H1 (cell line): ENCODE measurements around the gene IZUMO4.

ENCODE experiments used
- CHD2 ChIP-seq: IDR thresholded peaks from 2 replicates; pipeline ENCODE4 v1.6.1; 2012; ENCODE audit warnings: low read length, improper control_type of control experiment
- CREB1 ChIP-seq: IDR thresholded peaks from 2 replicates; pipeline ENCODE4 v1.6.1; 2012; ENCODE audit warnings: inconsistent platforms
- CTCF ChIP-seq, 3 experiments: IDR thresholded peaks; 1 replicate in 2 of 3; 2 replicates in 1 of 3; pipeline versions ENCODE4 v1.5.1 to v1.6.1; 2011; ENCODE audit warnings: low read length in 3 of 3, mild to moderate bottlenecking in 3 of 3, inconsistent platforms in 2 of 3, low read depth in 1 of 3, moderate library complexity in 1 of 3; ENCODE audit not compliant: insufficient read depth in 1 of 3; ENCODE audit errors: control extremely low read depth in 1 of 3
- EZH2 ChIP-seq: fragments of 200-600 bp; sonication (generic); IDR thresholded peaks from 2 replicates; pipeline ENCODE4 v1.7.1; 2012; ENCODE audit warnings: low read depth, mild to moderate bottlenecking, moderate library complexity, low read length, inconsistent platforms; ENCODE audit not compliant: severe bottlenecking
- MAX ChIP-seq: IDR thresholded peaks from 2 replicates; pipeline ENCODE4 v1.6.1; 2012; ENCODE audit warnings: inconsistent platforms
- POLR2AphosphoS5 ChIP-seq: IDR thresholded peaks from 2 replicates; pipeline ENCODE4 v1.6.1; 2011; ENCODE audit warnings: low read depth, low read length
- RAD21 ChIP-seq, 2 experiments: IDR thresholded peaks in 1 of 2; conservative IDR thresholded peaks in 1 of 2; 2 replicates each; pipeline ENCODE4 v1.6.1; 2011; ENCODE audit warnings: low read depth in 2 of 2, low read length in 2 of 2, improper control_type of control experiment in 1 of 2, inconsistent platforms in 1 of 2, mild to moderate bottlenecking in 1 of 2, moderate library complexity in 1 of 2
- TAF7 ChIP-seq: optimal IDR thresholded peaks from 2 replicates; pipeline ENCODE3; 2011; ENCODE audit warnings: low read depth, mild to moderate bottlenecking, inconsistent platforms, low read length, moderate library complexity, borderline replicate concordance

GRCh38 chr19:2123682-2124387 is 27.1 kb downstream of the IZUMO4 start:
- TF ChIP-seq CTCF (IDR thresholded peaks at IDR 0.05; ENCODE audit: control extremely low read depth in 1 of 3, insufficient read depth in 1 of 3, low read depth in 1 of 3, low read length in 3 of 3), result peak in 1 of 3 experiments; percentile 31; a peak in 1 of 4 replicates
- TF ChIP-seq TAF7, result no peak
- TF ChIP-seq MAX, result no peak
- peak; percentile 37; the same call in 1 of the 2 replicates for TF ChIP-seq POLR2AphosphoS5
- no peak for TF ChIP-seq EZH2
- TF ChIP-seq CHD2, result no peak
- no peak for TF ChIP-seq CREB1
- TF ChIP-seq RAD21 (IDR thresholded peaks at IDR 0.05 in 1 of 2, conservative IDR thresholded peaks at IDR 0.05 in 1 of 2; ENCODE audit: low read depth in 2 of 2, low read length in 2 of 2), result no peak; a peak in 1 of 4 replicates
